Endothelial cell (in vitro differentiated cells): ENCODE measurements around the gene DPP10. TPM values are rescaled to one million over a fixed set of nuclear protein-coding genes. Genes with fewer than 3 reads are reported as not detected.

ENCODE experiments used
- DNase-seq: peaks from one replicate; pipeline ENCODE4 v3.0.0; 2021; ENCODE audit warnings: low spot score
- H3K27ac Mint-ChIP-seq: one replicate; pipeline ENCODE4 v1.8.0; 2021; ENCODE audit warnings: mixed read lengths, inconsistent platforms; ENCODE audit not compliant: unreplicated experiment
- H3K27me3 Mint-ChIP-seq: one replicate; pipeline ENCODE4 v1.8.0; 2021; ENCODE audit warnings: mild to moderate bottlenecking, moderate library complexity, mixed read lengths, inconsistent platforms; ENCODE audit not compliant: unreplicated experiment
- H3K36me3 Mint-ChIP-seq: one replicate; pipeline ENCODE4 v1.8.0; 2021; ENCODE audit warnings: mild to moderate bottlenecking, low read depth, mixed read lengths, inconsistent platforms; ENCODE audit not compliant: unreplicated experiment
- H3K4me1 Mint-ChIP-seq: one replicate; pipeline ENCODE4 v1.8.0; 2021; ENCODE audit warnings: mild to moderate bottlenecking, mixed read lengths, inconsistent platforms; ENCODE audit not compliant: unreplicated experiment
- H3K4me3 Mint-ChIP-seq: one replicate; pipeline ENCODE4 v1.8.0; 2021; ENCODE audit warnings: mild to moderate bottlenecking, mixed read lengths, inconsistent platforms; ENCODE audit not compliant: unreplicated experiment
- H3K9me3 Mint-ChIP-seq: one replicate; pipeline ENCODE4 v1.8.0; 2021; ENCODE audit warnings: mixed read lengths, inconsistent platforms; ENCODE audit not compliant: unreplicated experiment
- total RNA-seq: library from RNA; stranded (reverse); fragmentation: NEBNext Ultra II Directional; extraction: Animal tissue kit (Norgen Biotek cat#: 25700); gene quantifications from one replicate; pipeline ENCODE4 v1.2.1, GENCODE V29; 2021; ENCODE audit not compliant: unreplicated experiment
- TF ChIP-seq, protein P1 (sequence below): fragments of 200-600 bp; sonication (generic); IDR thresholded peaks from one replicate; pipeline ENCODE4 v1.5.0; 2021; ENCODE audit warnings: antibody characterized with exemption; ENCODE audit not compliant: unreplicated experiment

DPP10 gene
- total RNA-seq, 1 donor from 2014 or later, result 3.3 TPM

DNA sequence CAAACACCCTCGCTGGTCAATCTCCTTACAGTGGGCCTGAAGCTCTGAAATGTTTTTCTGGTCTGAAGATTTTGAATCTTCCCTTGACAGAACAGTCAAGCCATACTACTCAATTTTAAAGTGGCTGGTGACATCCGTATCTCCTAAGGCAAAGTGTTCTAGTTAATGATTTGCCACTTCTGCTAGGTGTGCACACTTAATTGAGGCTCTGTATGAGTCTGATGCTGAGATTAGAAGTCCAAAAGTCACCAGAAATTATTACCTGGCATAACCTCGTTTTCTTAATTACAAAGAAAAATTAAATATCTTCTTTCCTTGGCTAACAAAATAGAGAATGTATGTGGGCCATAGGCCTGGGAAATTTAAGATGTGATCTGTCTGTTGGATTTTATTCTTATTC is 104.1 kb downstream of the DPP10 start:
- H3K27me3 Mint-ChIP-seq, result no peaks in the 10 kb centered on the region
- DNase-seq, result no peak
- H3K27ac Mint-ChIP-seq, result no peak overlapping the region
- TF ChIP-seq, protein P1, sequence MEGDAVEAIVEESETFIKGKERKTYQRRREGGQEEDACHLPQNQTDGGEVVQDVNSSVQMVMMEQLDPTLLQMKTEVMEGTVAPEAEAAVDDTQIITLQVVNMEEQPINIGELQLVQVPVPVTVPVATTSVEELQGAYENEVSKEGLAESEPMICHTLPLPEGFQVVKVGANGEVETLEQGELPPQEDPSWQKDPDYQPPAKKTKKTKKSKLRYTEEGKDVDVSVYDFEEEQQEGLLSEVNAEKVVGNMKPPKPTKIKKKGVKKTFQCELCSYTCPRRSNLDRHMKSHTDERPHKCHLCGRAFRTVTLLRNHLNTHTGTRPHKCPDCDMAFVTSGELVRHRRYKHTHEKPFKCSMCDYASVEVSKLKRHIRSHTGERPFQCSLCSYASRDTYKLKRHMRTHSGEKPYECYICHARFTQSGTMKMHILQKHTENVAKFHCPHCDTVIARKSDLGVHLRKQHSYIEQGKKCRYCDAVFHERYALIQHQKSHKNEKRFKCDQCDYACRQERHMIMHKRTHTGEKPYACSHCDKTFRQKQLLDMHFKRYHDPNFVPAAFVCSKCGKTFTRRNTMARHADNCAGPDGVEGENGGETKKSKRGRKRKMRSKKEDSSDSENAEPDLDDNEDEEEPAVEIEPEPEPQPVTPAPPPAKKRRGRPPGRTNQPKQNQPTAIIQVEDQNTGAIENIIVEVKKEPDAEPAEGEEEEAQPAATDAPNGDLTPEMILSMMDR, result no peak
- H3K4me3 Mint-ChIP-seq, result no peak overlapping the region
- H3K36me3 Mint-ChIP-seq, result no peaks in the 10 kb centered on the region
- H3K4me1 Mint-ChIP-seq, result peaks cover 4% of the 10 kb centered on the region
- no peaks in the 10 kb centered on the region for H3K9me3 Mint-ChIP-seq

DNA sequence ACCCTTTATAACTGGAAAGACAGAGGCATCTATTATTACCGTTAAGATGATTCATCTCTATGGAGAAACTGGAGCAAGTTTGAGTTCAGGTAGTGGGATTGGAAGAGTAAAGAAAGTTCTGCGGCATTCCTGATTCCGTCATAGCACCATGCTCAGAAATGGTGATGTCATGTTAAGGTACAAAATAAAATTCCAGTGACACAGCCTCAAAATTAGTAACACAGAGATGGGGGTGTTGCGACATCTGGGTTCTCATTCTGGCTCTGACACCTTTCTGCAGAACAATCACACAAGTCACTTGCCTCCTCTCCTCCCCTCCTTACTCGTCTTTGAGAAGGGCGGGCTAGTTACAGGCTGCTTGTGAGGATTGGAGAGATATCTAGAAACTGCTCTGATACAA is 105.7 kb downstream of the DPP10 start:
- H3K9me3 Mint-ChIP-seq, result no peaks in the 10 kb centered on the region
- TF ChIP-seq, protein P1, result no peak
- H3K36me3 Mint-ChIP-seq, result no peaks in the 10 kb centered on the region
- H3K4me1 Mint-ChIP-seq, result peaks cover 3% of the 10 kb centered on the region
- no peak overlapping the region for H3K4me3 Mint-ChIP-seq
- H3K27ac Mint-ChIP-seq, result no peak overlapping the region
- no peak for DNase-seq
- H3K27me3 Mint-ChIP-seq, result no peaks in the 10 kb centered on the region

DNA sequence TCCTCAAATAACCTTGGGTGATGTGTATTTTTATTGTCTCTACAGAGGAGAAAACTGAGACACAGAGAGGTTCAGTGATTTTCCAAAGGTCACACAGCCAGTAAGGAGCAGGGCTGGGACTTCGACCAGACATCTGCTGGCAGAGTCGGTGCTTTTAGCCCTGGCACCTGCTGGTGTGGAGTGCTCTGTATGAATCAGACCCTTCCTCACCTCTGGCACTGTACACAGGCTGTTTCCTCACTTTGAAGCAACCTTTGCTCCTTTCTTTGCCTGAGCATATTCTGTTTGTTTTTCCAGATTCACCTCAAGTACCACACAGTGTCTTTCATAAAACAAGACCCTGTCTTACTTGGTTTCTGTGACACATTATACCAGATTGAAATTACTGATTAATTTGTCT is 107.9 kb downstream of the DPP10 start:
- no peak for DNase-seq
- TF ChIP-seq, protein P1, result no peak

DNA sequence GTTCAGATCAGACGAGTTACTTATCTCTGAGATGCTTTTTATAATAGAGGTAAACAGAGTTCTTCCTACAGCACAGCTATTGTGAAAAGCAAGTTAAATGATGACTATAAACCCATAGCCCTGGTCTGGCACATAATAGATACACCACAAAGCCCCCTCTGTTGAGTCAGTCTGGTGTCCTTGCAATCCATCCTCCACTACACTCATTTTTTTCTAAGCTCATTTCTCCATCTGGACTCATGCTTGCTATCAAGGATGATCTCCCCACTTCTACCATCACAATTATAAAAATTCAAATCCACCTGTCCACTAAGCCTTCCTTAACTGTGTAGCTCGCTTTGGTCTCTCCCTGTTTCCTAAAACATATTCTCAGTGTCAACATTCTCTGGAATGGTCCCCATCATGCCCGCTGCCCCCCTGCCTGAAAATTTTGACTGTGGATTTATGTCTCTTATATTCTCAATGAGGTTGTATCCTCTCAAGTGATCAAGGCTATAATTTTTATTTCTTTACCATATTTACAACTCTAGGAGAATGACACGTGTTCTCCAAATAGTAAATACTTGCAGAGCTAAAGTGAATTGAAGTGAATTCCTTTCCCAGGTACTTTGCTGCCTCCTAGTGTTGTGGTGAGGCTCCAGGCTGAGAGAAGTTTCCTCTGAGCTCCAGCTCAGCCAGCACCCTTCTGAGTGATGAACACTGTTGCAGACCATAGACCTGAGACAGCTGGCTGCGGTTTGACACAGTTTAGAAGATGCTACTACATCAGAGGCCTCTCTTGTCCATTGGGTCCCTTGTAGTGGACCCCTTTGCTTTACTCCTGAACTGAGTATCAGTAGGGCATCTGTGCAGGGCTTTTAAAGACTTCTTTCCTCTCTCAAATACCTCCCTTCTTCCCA is 108.7 kb downstream of the DPP10 start:
- TF ChIP-seq, protein P1, result no peak

More for the DNA sequence above, 107.9 kb downstream of the DPP10 start:
- Mint-ChIP-seq H3K9me3 (no peaks in the 10 kb centered on the region), H3K27ac (no peak overlapping the region), H3K4me3 (no peak overlapping the region), H3K4me1 (no peaks in the 10 kb centered on the region), H3K27me3 (no peaks in the 10 kb centered on the region), H3K36me3 (no peaks in the 10 kb centered on the region)

DNA sequence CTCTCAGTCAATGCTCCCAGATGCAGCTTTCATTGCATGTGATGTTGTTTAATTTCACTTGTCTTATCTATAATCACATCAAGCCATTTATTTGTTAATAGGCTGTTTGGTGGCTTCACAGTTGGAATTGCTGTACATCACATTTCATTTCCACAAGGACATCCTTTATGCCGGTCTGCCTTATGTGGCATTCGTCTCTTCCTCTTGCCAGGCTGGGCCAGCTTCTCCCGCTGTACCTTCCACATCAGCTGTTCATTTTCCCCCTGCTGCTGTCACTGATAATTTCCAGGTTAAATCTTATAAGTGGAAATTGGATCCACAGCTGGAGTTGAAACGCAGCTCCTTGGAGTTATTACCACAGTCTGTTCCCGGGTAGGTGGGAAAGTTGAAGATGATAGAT is 110.6 kb downstream of the DPP10 start:
- Mint-ChIP-seq H3K27me3 (no peaks in the 10 kb centered on the region), H3K9me3 (no peaks in the 10 kb centered on the region)

More for the DNA sequence above, 108.7 kb downstream of the DPP10 start:
- H3K4me1 Mint-ChIP-seq, result no peaks in the 10 kb centered on the region
- no peak overlapping the region for H3K4me3 Mint-ChIP-seq
- H3K27ac Mint-ChIP-seq, result no peak overlapping the region
- peak; percentile 54 for DNase-seq
- no peaks in the 10 kb centered on the region for H3K36me3 Mint-ChIP-seq
- H3K9me3 Mint-ChIP-seq, result no peaks in the 10 kb centered on the region
- H3K27me3 Mint-ChIP-seq, result no peaks in the 10 kb centered on the region

More for the DNA sequence above, 110.6 kb downstream of the DPP10 start:
- H3K4me1 Mint-ChIP-seq, result no peaks in the 10 kb centered on the region
- H3K36me3 Mint-ChIP-seq, result no peaks in the 10 kb centered on the region
- TF ChIP-seq, protein P1, result no peak
- H3K4me3 Mint-ChIP-seq, result no peak overlapping the region
- DNase-seq, result no peak
- no peak overlapping the region for H3K27ac Mint-ChIP-seq
